WTC11 (cell line): ENCODE results near the gene TMTC1.

Source experiments
- CREB1 ChIP-seq: sonication (generic); formaldehyde crosslinking; IDR thresholded peaks from 2 replicates; pipeline ENCODE4 v1.8.0; 2023; ENCODE audit warnings: mild to moderate bottlenecking, missing genetic modification reagents
- FOXJ3 ChIP-seq: sonication (generic); formaldehyde crosslinking; IDR thresholded peaks from 2 replicates; pipeline ENCODE4 v1.9.0; 2021; ENCODE audit warnings: missing genetic modification reagents, mild to moderate bottlenecking, borderline replicate concordance
- FOXK1 ChIP-seq: sonication (generic); formaldehyde crosslinking; IDR thresholded peaks from 2 replicates; pipeline ENCODE4 v1.8.0; 2022; ENCODE audit warnings: mild to moderate bottlenecking, moderate library complexity, missing genetic modification reagents
- TP53 ChIP-seq: sonication (generic); formaldehyde crosslinking; IDR thresholded peaks from 2 replicates; pipeline ENCODE4 v1.8.1; 2023; ENCODE audit warnings: mild to moderate bottlenecking, missing genetic modification reagents
- ZNF416 ChIP-seq: fragments of 250-450 bp; sonication (Bioruptor Pico); IDR thresholded peaks from 2 replicates; pipeline ENCODE4 v1.9.0; 2021; ENCODE audit warnings: mild to moderate bottlenecking, inconsistent platforms
- TF ChIP-seq, protein P1 (sequence below): fragments of 200-600 bp; IDR thresholded peaks from 2 replicates; pipeline ENCODE4 v1.8.0; 2022; ENCODE audit warnings: antibody characterized with exemption
- TF ChIP-seq, protein P2 (sequence below): sonication (generic); formaldehyde crosslinking; IDR thresholded peaks from 2 replicates; pipeline ENCODE4 v1.8.1; 2022; ENCODE audit warnings: low read depth, mild to moderate bottlenecking, moderate library complexity, missing genetic modification reagents, borderline replicate concordance

DNA sequence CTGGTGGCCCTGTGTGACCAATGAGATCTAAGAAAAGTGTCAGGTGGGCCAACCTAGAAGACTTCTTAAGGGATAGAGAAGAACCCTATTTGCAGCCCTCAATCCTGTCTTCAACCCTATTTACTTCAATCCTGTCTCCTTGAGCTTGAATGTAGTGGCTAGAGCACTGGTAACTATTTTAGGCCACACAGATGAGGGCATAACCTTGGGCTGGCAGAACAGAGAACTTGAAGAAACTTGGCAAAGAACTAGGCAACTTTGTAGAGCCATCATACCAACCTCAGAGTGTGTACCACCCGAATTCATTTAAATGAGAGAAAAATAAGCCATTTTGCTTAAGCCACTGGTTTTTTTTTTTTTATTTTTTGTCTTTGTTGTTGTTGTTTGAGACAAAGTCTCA, 94.8 kb downstream of the TMTC1 start:
- TF ChIP-seq FOXJ3 (CRISPR knock-in tag) (no peak), ZNF416 (CRISPR knock-in tag) (no peak), FOXK1 (no peak), TP53 (no peak), CREB1 (CRISPR knock-in tag) (no peak)
- TF ChIP-seq, protein P1, sequence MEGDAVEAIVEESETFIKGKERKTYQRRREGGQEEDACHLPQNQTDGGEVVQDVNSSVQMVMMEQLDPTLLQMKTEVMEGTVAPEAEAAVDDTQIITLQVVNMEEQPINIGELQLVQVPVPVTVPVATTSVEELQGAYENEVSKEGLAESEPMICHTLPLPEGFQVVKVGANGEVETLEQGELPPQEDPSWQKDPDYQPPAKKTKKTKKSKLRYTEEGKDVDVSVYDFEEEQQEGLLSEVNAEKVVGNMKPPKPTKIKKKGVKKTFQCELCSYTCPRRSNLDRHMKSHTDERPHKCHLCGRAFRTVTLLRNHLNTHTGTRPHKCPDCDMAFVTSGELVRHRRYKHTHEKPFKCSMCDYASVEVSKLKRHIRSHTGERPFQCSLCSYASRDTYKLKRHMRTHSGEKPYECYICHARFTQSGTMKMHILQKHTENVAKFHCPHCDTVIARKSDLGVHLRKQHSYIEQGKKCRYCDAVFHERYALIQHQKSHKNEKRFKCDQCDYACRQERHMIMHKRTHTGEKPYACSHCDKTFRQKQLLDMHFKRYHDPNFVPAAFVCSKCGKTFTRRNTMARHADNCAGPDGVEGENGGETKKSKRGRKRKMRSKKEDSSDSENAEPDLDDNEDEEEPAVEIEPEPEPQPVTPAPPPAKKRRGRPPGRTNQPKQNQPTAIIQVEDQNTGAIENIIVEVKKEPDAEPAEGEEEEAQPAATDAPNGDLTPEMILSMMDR: no peak
- TF ChIP-seq, protein P2, sequence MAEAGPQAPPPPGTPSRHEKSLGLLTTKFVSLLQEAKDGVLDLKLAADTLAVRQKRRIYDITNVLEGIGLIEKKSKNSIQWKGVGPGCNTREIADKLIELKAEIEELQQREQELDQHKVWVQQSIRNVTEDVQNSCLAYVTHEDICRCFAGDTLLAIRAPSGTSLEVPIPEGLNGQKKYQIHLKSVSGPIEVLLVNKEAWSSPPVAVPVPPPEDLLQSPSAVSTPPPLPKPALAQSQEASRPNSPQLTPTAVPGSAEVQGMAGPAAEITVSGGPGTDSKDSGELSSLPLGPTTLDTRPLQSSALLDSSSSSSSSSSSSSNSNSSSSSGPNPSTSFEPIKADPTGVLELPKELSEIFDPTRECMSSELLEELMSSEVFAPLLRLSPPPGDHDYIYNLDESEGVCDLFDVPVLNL (CRISPR knock-in tag): no peak
